Prostate gland (tissue), 2 donors: Measurements from ENCODE around the gene BCAS2. TPM values are rescaled to one million over a fixed set of nuclear protein-coding genes. Genes with fewer than 3 reads are reported as not detected.

Source experiments
- DNase-seq: peaks from one replicate; pipeline ENCODE4 v3.0.0-alpha.2; 2019; ENCODE audit warnings: low spot score
- H3K27ac ChIP-seq, 2 donors: fragments of 200-600 bp; sonication (generic); 2 replicates each; pipeline ENCODE4 v1.5.1; 2017 to 2019
- H3K27me3 ChIP-seq: fragments of 200-600 bp; sonication (generic); replicated peaks from 2 replicates; pipeline ENCODE4 v1.5.1; 2019; ENCODE audit not compliant: insufficient read depth
- H3K36me3 ChIP-seq, 2 donors: fragments of 200-600 bp; sonication (generic); 1 replicate in 1 of 2; 2 replicates in 1 of 2; pipeline versions ENCODE4 v1.5.1 to v1.8.1; 2017 to 2019
- H3K4me1 ChIP-seq: fragments of 200-600 bp; sonication (generic); replicated peaks from 2 replicates; pipeline ENCODE4 v1.5.1; 2019
- H3K4me3 ChIP-seq, 2 donors: fragments of 200-600 bp; sonication (generic); 2 replicates each; pipeline ENCODE4 v1.5.1; 2017 to 2019
- H3K9me3 ChIP-seq: fragments of 200-600 bp; sonication (generic); 2 replicates; pipeline ENCODE4 v1.5.1; 2017
- CTCF ChIP-seq, 4 experiments: fragments of 200-600 bp in 2 of 4; fragments of 450-650 bp in 2 of 4; sonication (generic) in 2 of 4; IDR thresholded peaks; 1 replicate in 3 of 4; 2 replicates in 1 of 4; pipeline ENCODE4 v1.5.1; 2016 to 2019; ENCODE audit warnings: antibody characterized with exemption in 4 of 4, mild to moderate bottlenecking in 2 of 4, moderate library complexity in 2 of 4
- POLR2A ChIP-seq: fragments of 450-650 bp; IDR thresholded peaks from one replicate; pipeline ENCODE4 v1.6.1; 2016; ENCODE audit warnings: antibody characterized with exemption, mild to moderate bottlenecking
- POLR2AphosphoS5 ChIP-seq: sonication (generic); formaldehyde crosslinking; IDR thresholded peaks from one replicate; pipeline ENCODE4 v1.6.1; 2017; ENCODE audit warnings: antibody characterized with exemption
- WGBS: methylation state at CpG from one replicate; pipeline ENCODE4 v1.1.5; 2018; 5-methylcytosine and 5-hydroxymethylcytosine counted together
- intact Hi-C: fragments of 100-400 bp; cut with DNase I; formaldehyde crosslinking; loops from one replicate; pipeline ENCODE4 v1.14.2; 2022
- total RNA-seq, 2 donors: library from RNA; depleted of rRNA; stranded (reverse); fragments of >200 nt; gene quantifications; one replicate each; pipeline ENCODE4 v1.1.0, GENCODE V29; 2016

The BCAS2 gene
- total RNA-seq, 2 donors from 2014 or later: 35.9 to 38.5 TPM

DNA sequence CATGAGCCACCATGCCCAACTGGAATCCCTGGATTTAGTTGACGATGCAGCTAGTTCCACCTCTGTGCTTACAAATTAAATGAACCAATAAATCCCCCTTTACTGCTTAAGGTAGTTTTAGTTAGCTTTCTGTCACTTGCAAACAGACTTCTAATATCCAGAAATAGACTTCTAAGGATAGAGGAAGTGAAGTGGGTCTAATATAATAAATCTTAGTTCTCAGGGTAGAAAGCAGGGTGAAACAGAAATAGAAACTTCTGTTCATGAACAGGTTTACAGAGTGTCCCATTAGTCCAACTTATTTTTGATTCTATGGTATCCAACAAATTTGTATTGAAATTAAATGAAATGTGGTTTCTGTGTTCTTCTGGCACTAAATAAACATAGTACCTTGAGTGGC is 20.1 kb downstream of the BCAS2 start:
- WGBS: 61% methylated on average over 1 of the region's 1 CpG
- Histone ChIP-seq H3K27ac (no peak overlapping the region), H3K4me3 (no peak overlapping the region), H3K36me3 (no peaks in the 10 kb centered on the region), H3K4me1 (no peaks in the 10 kb centered on the region), H3K9me3 (no peaks in the 10 kb centered on the region), H3K27me3 (no peaks in the 10 kb centered on the region)
- TF ChIP-seq POLR2AphosphoS5 (no peak), POLR2A (no peak)
- no peak for DNase-seq
- intact Hi-C loops: no loop called here

DNA sequence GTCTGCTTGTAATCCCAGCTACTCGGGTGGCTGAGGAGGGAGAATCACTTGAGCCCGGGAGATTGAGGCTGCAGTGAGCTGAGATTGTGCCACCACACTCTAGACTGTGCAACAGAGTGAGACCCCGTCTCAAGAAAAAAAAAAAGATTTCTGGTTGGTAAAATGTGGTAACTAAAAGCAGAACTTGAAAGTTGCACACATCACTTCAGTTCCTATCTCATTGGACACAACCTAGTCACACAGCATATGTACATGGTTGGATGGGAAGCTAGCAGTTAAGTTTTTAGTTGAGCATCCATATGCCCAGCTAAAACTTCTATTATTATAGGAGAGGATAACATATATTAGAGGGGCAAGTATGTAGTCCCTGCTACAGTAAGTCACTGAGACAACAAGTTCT is 22.1 kb downstream of the BCAS2 start:
- no peak overlapping the region for H3K27ac ChIP-seq

DNA sequence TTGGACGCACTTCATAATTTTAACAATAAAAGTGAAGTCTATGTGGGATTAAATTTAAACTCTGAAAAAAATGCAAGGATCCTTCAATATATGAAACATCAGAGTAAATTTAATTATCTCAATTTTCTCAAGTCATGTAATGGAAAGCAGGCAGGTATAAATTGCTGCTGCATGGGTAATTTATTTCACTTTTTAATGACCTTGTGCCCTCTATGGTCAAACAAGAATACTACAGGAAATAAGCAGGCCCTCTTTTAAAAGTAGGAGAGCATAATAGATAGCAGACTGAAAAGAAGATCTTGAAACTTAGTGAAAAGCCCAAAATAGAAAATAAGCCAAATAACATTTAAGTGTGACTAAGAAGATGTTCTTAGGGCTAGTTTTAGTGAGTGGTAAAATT is 22.9 kb downstream of the BCAS2 start:
- DNase-seq: no peak
- no peak for TF ChIP-seq POLR2AphosphoS5
- TF ChIP-seq POLR2A: no peak
- peak in 2 of 4 experiments; percentile 23 to 42 for TF ChIP-seq CTCF (IDR thresholded peaks at IDR 0.05)
- H3K4me3 ChIP-seq: no peak overlapping the region
- no peak overlapping the region for H3K27ac ChIP-seq
- WGBS: 89% methylated on average over 1 of the region's 1 CpG
- intact Hi-C loops: no loop called here
- no peaks in the 10 kb centered on the region for H3K9me3 ChIP-seq
- no peaks in the 10 kb centered on the region for H3K36me3 ChIP-seq
- H3K4me1 ChIP-seq: no peaks in the 10 kb centered on the region
- no peaks in the 10 kb centered on the region for H3K27me3 ChIP-seq

More for the DNA sequence above, 22.1 kb downstream of the BCAS2 start:
- 80% methylated on average over 3 of the region's 3 CpGs for WGBS
- TF ChIP-seq POLR2AphosphoS5 (no peak), CTCF (IDR thresholded peaks at IDR 0.05) (no peak)
- Histone ChIP-seq H3K4me3 (no peak overlapping the region), H3K27me3 (no peaks in the 10 kb centered on the region), H3K9me3 (no peaks in the 10 kb centered on the region), H3K36me3 (no peaks in the 10 kb centered on the region), H3K4me1 (no peaks in the 10 kb centered on the region)
- intact Hi-C loops: no loop called here
- DNase-seq: no peak

GRCh38 chr1:114554577-114554976 is 26.8 kb downstream of the BCAS2 start:
- intact Hi-C loops: no loop called here

DNA sequence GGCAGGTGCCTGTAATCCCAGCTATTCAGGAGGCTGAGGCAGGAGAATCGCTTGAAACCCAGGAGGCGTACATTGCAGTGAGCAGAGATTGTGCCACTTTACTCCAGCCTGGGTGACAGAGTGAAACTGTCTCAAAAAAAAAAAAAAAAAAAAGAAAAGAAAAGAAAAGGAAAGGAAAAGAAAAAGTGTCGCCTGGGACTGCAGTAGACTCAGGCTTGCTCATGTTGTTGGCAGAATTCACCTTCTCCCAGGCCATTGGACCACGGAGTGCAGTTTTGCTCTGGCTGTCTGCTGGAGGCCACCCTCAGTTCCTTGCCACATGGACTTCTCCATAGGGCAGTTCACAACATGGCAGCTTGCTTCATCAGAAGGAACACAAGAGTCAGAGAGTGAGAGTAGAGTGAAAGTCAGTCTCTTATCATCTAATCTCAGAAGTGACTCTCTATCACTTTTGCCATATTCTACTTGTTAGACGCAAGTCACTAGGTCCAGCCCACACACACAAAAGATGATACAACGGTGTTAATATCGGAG is 29.2 kb downstream of the BCAS2 start:
- no peak overlapping the region for H3K27ac ChIP-seq
- DNase-seq: no peak
- H3K9me3 ChIP-seq: no peaks in the 10 kb centered on the region
- intact Hi-C loops: no loop called here
- TF ChIP-seq CTCF (IDR thresholded peaks at IDR 0.05): no peak
- no peak for TF ChIP-seq POLR2AphosphoS5
- TF ChIP-seq POLR2A: no peak
- H3K27me3 ChIP-seq: no peaks in the 10 kb centered on the region
- WGBS: 96% methylated on average over 7 of the region's 7 CpGs
- H3K4me3 ChIP-seq: no peak overlapping the region
- H3K4me1 ChIP-seq: no peaks in the 10 kb centered on the region
- no peaks in the 10 kb centered on the region for H3K36me3 ChIP-seq

More at GRCh38 chr1:114554577-114554976, 26.8 kb downstream of the BCAS2 start:
- Histone ChIP-seq H3K27ac (no peak overlapping the region), H3K27me3 (no peaks in the 10 kb centered on the region), H3K9me3 (no peaks in the 10 kb centered on the region), H3K4me1 (no peaks in the 10 kb centered on the region), H3K4me3 (no peak overlapping the region), H3K36me3 (no peaks in the 10 kb centered on the region)
- TF ChIP-seq POLR2A (no peak), POLR2AphosphoS5 (no peak), CTCF (IDR thresholded peaks at IDR 0.05) (no peak)
- 85% methylated on average over 2 of the region's 2 CpGs for whole genome bisulfite sequencing
- no peak for DNase-seq
